ENCODE measurements around the gene SOX3. TPM values are rescaled to one million over a fixed set of nuclear protein-coding genes. Genes with fewer than 3 reads are reported as not detected.

The SOX3 gene
- total RNA-seq, 4 donors from 2014 or later = not detected

DNA sequence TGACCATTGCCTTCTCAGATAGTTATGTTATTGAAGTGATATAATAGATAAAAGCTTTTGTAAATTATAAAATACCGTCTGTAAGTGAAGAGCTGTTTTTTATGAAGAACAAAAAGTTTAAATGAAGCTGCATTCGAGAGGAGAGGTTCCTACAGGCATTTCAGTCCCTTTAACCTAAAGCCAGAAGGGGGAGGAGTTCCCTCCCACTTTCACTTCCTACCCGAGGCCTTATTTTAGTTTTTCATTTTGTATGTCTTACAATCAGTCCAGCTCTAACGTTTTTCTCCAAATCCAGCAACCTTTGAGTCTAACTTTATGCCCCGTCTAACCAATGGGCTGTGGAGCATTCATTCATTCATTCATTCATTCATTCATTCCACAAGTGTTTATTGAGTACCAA is 16.5 kb upstream of the SOX3 start:
- H3K27ac ChIP-seq (replicated peaks in 1 of 4) = no peak overlapping the region
- no peak for DNase-seq (ENCODE audit: extremely low spot score)
- no peak overlapping the region for H3K4me3 ChIP-seq
- 53% methylated on average over 5 of the region's 5 CpGs for WGBS
- no peaks in the 10 kb centered on the region for H3K9me3 ChIP-seq
- no peak for TF ChIP-seq EP300 (IDR thresholded peaks at IDR 0.05)
- no peak for TF ChIP-seq POLR2A (IDR thresholded peaks at IDR 0.05; ENCODE audit: low read depth)
- TF ChIP-seq, protein P1, sequence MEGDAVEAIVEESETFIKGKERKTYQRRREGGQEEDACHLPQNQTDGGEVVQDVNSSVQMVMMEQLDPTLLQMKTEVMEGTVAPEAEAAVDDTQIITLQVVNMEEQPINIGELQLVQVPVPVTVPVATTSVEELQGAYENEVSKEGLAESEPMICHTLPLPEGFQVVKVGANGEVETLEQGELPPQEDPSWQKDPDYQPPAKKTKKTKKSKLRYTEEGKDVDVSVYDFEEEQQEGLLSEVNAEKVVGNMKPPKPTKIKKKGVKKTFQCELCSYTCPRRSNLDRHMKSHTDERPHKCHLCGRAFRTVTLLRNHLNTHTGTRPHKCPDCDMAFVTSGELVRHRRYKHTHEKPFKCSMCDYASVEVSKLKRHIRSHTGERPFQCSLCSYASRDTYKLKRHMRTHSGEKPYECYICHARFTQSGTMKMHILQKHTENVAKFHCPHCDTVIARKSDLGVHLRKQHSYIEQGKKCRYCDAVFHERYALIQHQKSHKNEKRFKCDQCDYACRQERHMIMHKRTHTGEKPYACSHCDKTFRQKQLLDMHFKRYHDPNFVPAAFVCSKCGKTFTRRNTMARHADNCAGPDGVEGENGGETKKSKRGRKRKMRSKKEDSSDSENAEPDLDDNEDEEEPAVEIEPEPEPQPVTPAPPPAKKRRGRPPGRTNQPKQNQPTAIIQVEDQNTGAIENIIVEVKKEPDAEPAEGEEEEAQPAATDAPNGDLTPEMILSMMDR (IDR thresholded peaks at IDR 0.05) = no peak
- TF ChIP-seq POLR2AphosphoS5 (IDR thresholded peaks at IDR 0.05) = no peak
- peaks cover 0 to 21% (median 0%) of the 10 kb centered on the region in 4 donors for H3K27me3 ChIP-seq
- intact Hi-C loops (cut with DNase I) = no loop called here
- H3K4me1 ChIP-seq = no peaks in the 10 kb centered on the region
- no peaks in the 10 kb centered on the region for H3K36me3 ChIP-seq

DNA sequence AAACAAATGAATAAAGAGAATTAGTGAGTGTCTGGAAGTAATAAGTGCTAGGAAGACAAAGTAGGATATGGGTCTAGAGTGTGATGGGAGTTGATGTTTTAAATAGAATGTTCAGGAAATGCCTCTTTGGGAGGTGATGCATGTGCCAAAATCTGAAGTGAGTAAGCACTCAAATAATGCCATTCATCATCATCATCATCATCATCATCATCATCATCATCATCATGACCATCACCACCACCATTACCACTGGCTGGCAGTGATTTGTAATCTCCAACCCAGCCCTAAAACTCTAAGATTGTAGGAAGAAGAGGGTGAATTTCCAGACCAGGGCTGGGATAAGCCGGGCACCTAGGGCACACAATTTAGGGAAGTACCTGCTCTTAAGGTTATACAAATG is 9.7 kb upstream of the SOX3 start:
- Histone ChIP-seq H3K9me3 (no peaks in the 10 kb centered on the region), H3K4me1 (no peaks in the 10 kb centered on the region), H3K4me3 (no peak overlapping the region), H3K36me3 (no peaks in the 10 kb centered on the region), H3K27me3 (peaks cover 0 to 43% (median 29%) of the 10 kb centered on the region in 4 donors), H3K27ac (replicated peaks in 1 of 4) (no peak overlapping the region)
- DNase-seq (ENCODE audit: extremely low spot score) = no peak
- intact Hi-C loops (cut with DNase I) = no loop called here
- no peak for TF ChIP-seq POLR2AphosphoS5 (IDR thresholded peaks at IDR 0.05)
- TF ChIP-seq POLR2A (IDR thresholded peaks at IDR 0.05; ENCODE audit: low read depth) = no peak
- TF ChIP-seq EP300 (IDR thresholded peaks at IDR 0.05) = no peak
- TF ChIP-seq, protein P1 (IDR thresholded peaks at IDR 0.05) = no peak
- 76% methylated on average over 1 of the region's 1 CpG for WGBS

DNA sequence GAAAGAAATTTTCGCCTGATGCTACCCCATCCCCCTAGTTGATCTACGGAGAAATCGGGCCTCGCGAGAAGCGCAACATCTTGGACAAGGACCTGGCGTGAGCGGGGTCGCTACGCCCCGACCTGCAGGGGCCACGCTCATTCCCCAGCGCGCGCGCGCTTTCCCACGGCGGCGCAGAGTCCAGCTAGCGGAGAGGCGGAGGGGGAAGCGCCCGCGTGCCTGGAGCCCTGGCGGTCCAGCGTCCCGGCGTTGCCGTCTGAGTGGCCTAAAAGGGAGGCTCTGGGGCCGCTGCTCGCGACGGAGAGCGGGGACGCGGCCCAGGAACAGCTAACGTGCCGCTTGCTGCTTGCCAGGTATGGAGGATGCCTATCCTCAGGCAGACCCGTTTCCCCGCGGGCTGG is 6.0 kb upstream of the SOX3 start:
- H3K36me3 ChIP-seq = no peaks in the 10 kb centered on the region
- peaks cover 4 to 14% (median 7%) of the 10 kb centered on the region in 4 donors for H3K4me1 ChIP-seq
- WGBS = 41% methylated on average over 3 of the region's 42 CpGs
- H3K9me3 ChIP-seq = no peaks in the 10 kb centered on the region
- H3K27ac ChIP-seq (replicated peaks in 1 of 4) = no peak overlapping the region
- no peak for DNase-seq (ENCODE audit: extremely low spot score)
- intact Hi-C loops (cut with DNase I) = no loop called here
- H3K4me3 ChIP-seq = no peak overlapping the region
- no peak for TF ChIP-seq POLR2A (IDR thresholded peaks at IDR 0.05; ENCODE audit: low read depth)
- no peak for TF ChIP-seq EP300 (IDR thresholded peaks at IDR 0.05)
- no peak for TF ChIP-seq POLR2AphosphoS5 (IDR thresholded peaks at IDR 0.05)
- TF ChIP-seq, protein P1 (IDR thresholded peaks at IDR 0.05) = no peak
- peaks cover 0 to 80% (median 52%) of the 10 kb centered on the region in 4 donors for H3K27me3 ChIP-seq

DNA sequence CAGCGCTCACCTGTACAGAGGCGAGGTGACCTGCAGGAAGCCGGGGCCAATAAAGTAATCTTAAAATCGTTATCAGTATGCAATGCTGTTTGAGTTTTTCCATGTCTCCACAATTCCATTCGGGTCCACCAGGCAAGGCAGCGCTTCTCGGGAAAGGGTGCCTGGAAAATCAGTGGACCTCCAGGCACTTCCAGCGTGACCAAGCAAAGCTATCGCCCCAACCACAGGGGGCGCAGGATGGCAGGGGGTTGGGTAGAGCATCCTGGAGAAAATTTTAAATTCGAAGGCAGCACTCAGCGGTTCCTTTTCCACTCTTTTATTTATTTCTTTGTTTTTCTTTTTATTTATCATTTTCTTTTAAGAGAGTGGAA is 5.4 kb upstream of the SOX3 start:
- WGBS = 27% methylated on average over 12 of the region's 12 CpGs
- intact Hi-C loops (cut with DNase I) = no loop called here
- DNase-seq (ENCODE audit: extremely low spot score) = no peak

More for the DNA sequence above, 5.4 kb upstream of the SOX3 start:
- H3K27ac ChIP-seq (replicated peaks in 1 of 4) = no peak overlapping the region
- H3K27me3 ChIP-seq = peaks cover 0 to 86% (median 58%) of the 10 kb centered on the region in 4 donors
- H3K4me3 ChIP-seq = no peak overlapping the region
- TF ChIP-seq POLR2A (IDR thresholded peaks at IDR 0.05; ENCODE audit: low read depth) (no peak), POLR2AphosphoS5 (IDR thresholded peaks at IDR 0.05) (no peak), EP300 (IDR thresholded peaks at IDR 0.05) (no peak)
- TF ChIP-seq, protein P1 (IDR thresholded peaks at IDR 0.05) = no peak
- no peaks in the 10 kb centered on the region for H3K36me3 ChIP-seq
- H3K9me3 ChIP-seq = no peaks in the 10 kb centered on the region
- H3K4me1 ChIP-seq = peaks cover 5 to 21% (median 13%) of the 10 kb centered on the region in 4 donors

Data from esophagus muscularis mucosa (tissue), 4 donors.